Osteoblast (primary cell): ENCODE data around the gene JUNB. TPM values are rescaled to one million over a fixed set of nuclear protein-coding genes. Genes with fewer than 3 reads are reported as not detected.

Experiments used
- DNase-seq: peaks from one replicate; pipeline ENCODE4 v3.0.0; 2011; ENCODE audit warnings: low spot score, mixed read lengths; ENCODE audit not compliant: insufficient read length; ENCODE audit errors: missing footprints
- H2AFZ ChIP-seq: 2 replicates; pipeline ENCODE4 v1.6.0; 2011; ENCODE audit warnings: mild to moderate bottlenecking, low read length
- H3K27ac ChIP-seq: 2 replicates; pipeline ENCODE4 v1.5.1; 2011; ENCODE audit warnings: mild to moderate bottlenecking, low read depth, low read length, moderate library complexity
- H3K27me3 ChIP-seq: 2 replicates; pipeline ENCODE4 v1.6.0; 2012; ENCODE audit warnings: mild to moderate bottlenecking, control low read depth, inconsistent platforms, low read length, moderate library complexity; ENCODE audit not compliant: insufficient read depth
- H3K36me3 ChIP-seq: 2 replicates; pipeline ENCODE4 v1.5.1; 2011; ENCODE audit warnings: mild to moderate bottlenecking, low read length, control low read depth, moderate library complexity; ENCODE audit not compliant: insufficient read depth
- H3K4me1 ChIP-seq: 2 replicates; pipeline ENCODE4 v1.5.1; 2011; ENCODE audit warnings: mild to moderate bottlenecking, low read length, control low read depth, moderate library complexity; ENCODE audit not compliant: insufficient read depth
- H3K4me2 ChIP-seq: 2 replicates; pipeline ENCODE4 v1.6.0; 2011; ENCODE audit warnings: mild to moderate bottlenecking, low read length; ENCODE audit not compliant: insufficient read depth
- H3K4me3 ChIP-seq: fragments of 200-600 bp; sonication (generic); 3 replicates; pipeline ENCODE4 v1.5.1; 2012; ENCODE audit warnings: mild to moderate bottlenecking, low read length, inconsistent platforms; ENCODE audit not compliant: insufficient read depth
- H3K79me2 ChIP-seq: 2 replicates; pipeline ENCODE4 v1.6.0; 2012; ENCODE audit warnings: mild to moderate bottlenecking, low read length, control low read depth, inconsistent platforms; ENCODE audit not compliant: insufficient read depth
- H3K9me3 ChIP-seq: 2 replicates; pipeline ENCODE4 v1.5.1; 2011; ENCODE audit warnings: low read depth, low read length, control low read depth
- H4K20me1 ChIP-seq: 2 replicates; pipeline ENCODE4 v1.6.0; 2012; ENCODE audit warnings: mild to moderate bottlenecking, low read length, control low read depth; ENCODE audit not compliant: insufficient read depth
- CTCF ChIP-seq: IDR thresholded peaks from 2 replicates; pipeline ENCODE4 v1.5.1; 2011; ENCODE audit warnings: mild to moderate bottlenecking, low read depth, low read length, moderate library complexity; ENCODE audit errors: extremely low read depth
- total RNA-seq: library from RNA; depleted of rRNA; stranded (reverse); fragments of >200 nt; gene quantifications from 2 replicates; pipeline ENCODE4 v1.2.3, GENCODE V29; 2012

The JUNB gene
- total RNA-seq, 1 donor = 93.0 TPM

GRCh38 chr19:12788042-12788681 lies 3.1 kb upstream of the JUNB start:
- peak overlapping the region; percentile 92 for H3K27ac ChIP-seq
- peaks cover 12% of the 10 kb centered on the region for H4K20me1 ChIP-seq
- H3K4me3 ChIP-seq = peak overlapping the region; percentile 98
- peaks cover 19% of the 10 kb centered on the region for H3K79me2 ChIP-seq
- no peaks in the 10 kb centered on the region for H3K9me3 ChIP-seq
- DNase-seq = no peak
- no peak for TF ChIP-seq CTCF
- peak overlapping the region; percentile 28 for H2AFZ ChIP-seq
- peak overlapping the region; percentile 88 for H3K4me2 ChIP-seq
- H3K27me3 ChIP-seq = no peaks in the 10 kb centered on the region
- peaks cover 31% of the 10 kb centered on the region for H3K4me1 ChIP-seq
- H3K36me3 ChIP-seq = no peaks in the 10 kb centered on the region

DNA sequence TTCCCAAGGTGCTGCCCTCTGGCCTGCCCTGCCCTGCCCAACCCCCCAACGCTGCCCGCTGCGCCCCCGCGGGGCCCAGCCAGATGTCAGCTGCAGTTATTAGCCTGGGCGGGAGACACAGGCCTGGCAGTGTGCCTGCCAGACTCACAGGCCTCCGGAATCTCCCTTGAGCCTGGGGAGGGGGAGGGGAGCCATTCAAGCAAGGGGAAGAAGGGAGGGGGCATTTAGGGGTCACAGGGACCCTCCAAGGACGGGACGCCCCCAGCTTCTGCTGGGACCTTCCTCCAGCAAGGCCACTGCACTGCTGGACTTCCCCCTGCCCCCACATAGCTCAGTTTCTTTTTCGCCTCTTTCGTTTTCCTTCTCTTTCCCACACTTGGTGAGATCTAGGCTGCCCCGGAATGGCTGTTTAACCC lies 2.6 kb upstream of the JUNB start:
- Histone ChIP-seq H3K27ac (peak overlapping the region; percentile 92), H3K36me3 (no peaks in the 10 kb centered on the region), H2AFZ (peak overlapping the region; percentile 28), H3K4me2 (peak overlapping the region; percentile 88), H3K9me3 (no peaks in the 10 kb centered on the region), H3K79me2 (peaks cover 21% of the 10 kb centered on the region), H3K4me1 (peaks cover 26% of the 10 kb centered on the region), H4K20me1 (peaks cover 12% of the 10 kb centered on the region), H3K27me3 (no peaks in the 10 kb centered on the region), H3K4me3 (peak overlapping the region; percentile 98)
- DNase-seq = peak; percentile 95
- no peak for TF ChIP-seq CTCF

- Histone ChIP-seq H3K27ac (peak overlapping the region; percentile 92), H3K79me2 (peaks cover 21% of the 10 kb centered on the region), H3K27me3 (no peaks in the 10 kb centered on the region), H3K9me3 (no peaks in the 10 kb centered on the region), H3K36me3 (no peaks in the 10 kb centered on the region), H2AFZ (peak overlapping the region; percentile 18), H4K20me1 (peaks cover 12% of the 10 kb centered on the region), H3K4me2 (peak overlapping the region; percentile 88), H3K4me3 (peak overlapping the region; percentile 98), H3K4me1 (peaks cover 28% of the 10 kb centered on the region)
- no peak for TF ChIP-seq CTCF
- DNase-seq = peak; percentile 89
Measured at GRCh38 chr19:12789098-12789903, 2.0 kb upstream of the JUNB start.
